Activated CD8-positive, alpha-beta T cell treated with anti-CD3 and anti-CD28 coated beads, Interleukin-2, amount 10 ng/mL, durations not matched to agents 7 days and 5 days (primary cell): ENCODE data around the gene KDM5A. TPM values are rescaled to one million over a fixed set of nuclear protein-coding genes. Genes with fewer than 3 reads are reported as not detected.

ENCODE experiments used
- ATAC-seq: fragments of 150-1000 bp; cut with Tn5 transposase; one replicate; pipeline ENCODE4 v1.10.0; 2021; ENCODE audit warnings: moderate library complexity
- CTCF ChIA-PET: fragments of 350-600 bp; sonication (Branson Sonifier 250); formaldehyde crosslinking; loops from one replicate; lab custom pipeline; 2021; ENCODE audit warnings: antibody characterized with exemption; lab: Charles Lee
- POLR2A ChIA-PET: fragments of 350-600 bp; sonication (Branson Sonifier 250); formaldehyde crosslinking; loops from one replicate; lab custom pipeline; 2021; ENCODE audit warnings: antibody characterized with exemption; lab: Charles Lee
- DNase-seq: peaks from one replicate; pipeline ENCODE4 v3.0.0-alpha.2; 2020
- H3K27ac Mint-ChIP-seq: one replicate; pipeline ENCODE4 v1.8.0; 2021; ENCODE audit warnings: mild to moderate bottlenecking, mixed read lengths
- H3K27me3 Mint-ChIP-seq: one replicate; pipeline ENCODE4 v1.8.0; 2021; ENCODE audit warnings: low read depth, mixed read lengths
- H3K36me3 Mint-ChIP-seq: one replicate; pipeline ENCODE4 v1.8.0; 2021; ENCODE audit warnings: low read depth, mixed read lengths
- H3K4me1 Mint-ChIP-seq: one replicate; pipeline ENCODE4 v1.8.0; 2021; ENCODE audit warnings: low read depth, mixed read lengths
- H3K4me3 Mint-ChIP-seq: one replicate; pipeline ENCODE4 v1.8.0; 2021; ENCODE audit warnings: mild to moderate bottlenecking, mixed read lengths
- H3K9me3 Mint-ChIP-seq: one replicate; pipeline ENCODE4 v1.8.0; 2022; ENCODE audit warnings: mixed read lengths; ENCODE audit not compliant: insufficient read depth
- total RNA-seq, 2 experiments: library from RNA; stranded (reverse); gene quantifications; one replicate each; pipeline ENCODE4 v1.2.3, GENCODE V29; 2021

Gene KDM5A
- total RNA-seq, 2 experiments from 2014 or later: 81.5 to 87.7 TPM

- ChIA-PET POLR2A (no interaction called here), CTCF (no interaction called here)
- Mint-ChIP-seq H3K4me1 (peaks cover 14% of the 10 kb centered on the region), H3K27ac (no peak overlapping the region), H3K4me3 (no peak overlapping the region), H3K9me3 (no peaks in the 10 kb centered on the region), H3K27me3 (peaks cover 4% of the 10 kb centered on the region), H3K36me3 (no peaks in the 10 kb centered on the region)
- ATAC-seq (no peak), DNase-seq (no peak)
These were observed 120.7 kb downstream of the KDM5A start for GRCh38 chr12:268483-268840.

GRCh38 chr12:267581-268482 is 121.3 kb downstream of the KDM5A start:
- CTCF ChIA-PET: no interaction called here
- Mint-ChIP-seq H3K27me3 (peaks cover 6% of the 10 kb centered on the region), H3K9me3 (no peaks in the 10 kb centered on the region), H3K27ac (no peak overlapping the region), H3K4me3 (no peak overlapping the region), H3K36me3 (no peaks in the 10 kb centered on the region), H3K4me1 (peaks cover 14% of the 10 kb centered on the region)
- DNase-seq (no peak), ATAC-seq (no peak)
- POLR2A ChIA-PET: no interaction called here

- ChIA-PET CTCF (no interaction called here), POLR2A (no interaction called here)
- Mint-ChIP-seq H3K4me3 (no peak overlapping the region), H3K36me3 (no peaks in the 10 kb centered on the region), H3K27ac (no peak overlapping the region), H3K4me1 (peaks cover 14% of the 10 kb centered on the region), H3K27me3 (peaks cover 8% of the 10 kb centered on the region), H3K9me3 (no peaks in the 10 kb centered on the region)
- ATAC-seq (no peak), DNase-seq (no peak)
These were observed 124.0 kb downstream of the KDM5A start for GRCh38 chr12:265096-265495.

GRCh38 chr12:264269-264668 is 124.9 kb downstream of the KDM5A start:
- ATAC-seq (no peak), DNase-seq (no peak)
- peaks cover 14% of the 10 kb centered on the region for H3K4me1 Mint-ChIP-seq
- H3K36me3 Mint-ChIP-seq: no peaks in the 10 kb centered on the region
- ChIA-PET CTCF (interaction anchor here (1.2 kb wide), 1 partner anchor 44 kb away, joined by 3 read pairs; no protein-coding TSS in a partner anchor), POLR2A (no interaction called here)
- H3K4me3 Mint-ChIP-seq: no peak overlapping the region
- peaks cover 10% of the 10 kb centered on the region for H3K27me3 Mint-ChIP-seq
- no peak overlapping the region for H3K27ac Mint-ChIP-seq
- H3K9me3 Mint-ChIP-seq: no peaks in the 10 kb centered on the region

GRCh38 chr12:263574-263973 is 125.5 kb downstream of the KDM5A start:
- Mint-ChIP-seq H3K4me1 (peaks cover 14% of the 10 kb centered on the region), H3K27me3 (peaks cover 10% of the 10 kb centered on the region), H3K36me3 (no peaks in the 10 kb centered on the region), H3K4me3 (no peak overlapping the region), H3K9me3 (no peaks in the 10 kb centered on the region), H3K27ac (no peak overlapping the region)
- ATAC-seq (no peak), DNase-seq (no peak)
- ChIA-PET CTCF (interaction anchor here (1.2 kb wide), 1 partner anchor 43 kb away, joined by 3 read pairs; no protein-coding TSS in a partner anchor), POLR2A (interaction anchor here (0.5 kb wide), 1 partner anchor 18 kb away, joined by 4 read pairs; no protein-coding TSS in a partner anchor)

- DNase-seq: no peak
- no peak within 1 kb of the TSS for H3K27ac Mint-ChIP-seq
- H3K36me3 Mint-ChIP-seq: no peaks in the 10 kb centered on the region
- peaks cover 14% of the 10 kb centered on the region for H3K4me1 Mint-ChIP-seq
- POLR2A ChIA-PET: interaction anchor here (0.5 kb wide), 1 partner anchor 19 kb away, joined by 4 read pairs; no protein-coding TSS in a partner anchor
- H3K9me3 Mint-ChIP-seq: no peaks in the 10 kb centered on the region
- ATAC-seq: no peak
- CTCF ChIA-PET: interaction anchor here (1.2 kb wide), 1 partner anchor 42 kb away, joined by 3 read pairs; no protein-coding TSS in a partner anchor
- H3K27me3 Mint-ChIP-seq: peaks cover 14% of the 10 kb centered on the region
- H3K4me3 Mint-ChIP-seq: no peak within 1 kb of the TSS
These were observed 126.3 kb downstream of the KDM5A start, which contains the start of gene SLC6A13 for GRCh38 chr12:262817-263216. SLC6A13 (minus strand) TSS chr12:262836; CDS start chr12:260052, 2,784 bp downstream.

GRCh38 chr12:262113-262512 is 127.0 kb downstream of the KDM5A start:
- no peak overlapping the region for H3K4me3 Mint-ChIP-seq
- no peaks in the 10 kb centered on the region for H3K36me3 Mint-ChIP-seq
- ATAC-seq (no peak), DNase-seq (no peak)
- POLR2A ChIA-PET: no interaction called here
- no peak overlapping the region for H3K27ac Mint-ChIP-seq
- CTCF ChIA-PET: interaction anchor here (1.5 kb wide), 1 partner anchor 42 kb away, joined by 3 read pairs; no protein-coding TSS in a partner anchor
- peaks cover 14% of the 10 kb centered on the region for H3K4me1 Mint-ChIP-seq
- H3K27me3 Mint-ChIP-seq: peaks cover 14% of the 10 kb centered on the region
- H3K9me3 Mint-ChIP-seq: no peaks in the 10 kb centered on the region

- Mint-ChIP-seq H3K9me3 (no peaks in the 10 kb centered on the region), H3K4me3 (no peak overlapping the region), H3K4me1 (no peaks in the 10 kb centered on the region), H3K27me3 (peaks cover 13% of the 10 kb centered on the region), H3K36me3 (no peaks in the 10 kb centered on the region), H3K27ac (no peak overlapping the region)
- ChIA-PET CTCF (no interaction called here), POLR2A (no interaction called here)
- DNase-seq (no peak), ATAC-seq (no peak)
These were observed 131.4 kb downstream of the KDM5A start for GRCh38 chr12:257521-258321.

- Mint-ChIP-seq H3K27ac (no peak overlapping the region), H3K36me3 (no peaks in the 10 kb centered on the region), H3K4me1 (no peaks in the 10 kb centered on the region), H3K27me3 (peaks cover 11% of the 10 kb centered on the region), H3K9me3 (no peaks in the 10 kb centered on the region), H3K4me3 (no peak overlapping the region)
- no peak for DNase-seq
- no peak for ATAC-seq
- POLR2A ChIA-PET: no interaction called here
- CTCF ChIA-PET: no interaction called here
These were observed 132.2 kb downstream of the KDM5A start for GRCh38 chr12:256958-257357.

GRCh38 chr12:256225-256624 is 132.9 kb downstream of the KDM5A start:
- H3K9me3 Mint-ChIP-seq: no peaks in the 10 kb centered on the region
- no peaks in the 10 kb centered on the region for H3K4me1 Mint-ChIP-seq
- DNase-seq (no peak), ATAC-seq (no peak)
- peaks cover 11% of the 10 kb centered on the region for H3K27me3 Mint-ChIP-seq
- POLR2A ChIA-PET: no interaction called here
- CTCF ChIA-PET: no interaction called here
- H3K4me3 Mint-ChIP-seq: no peak overlapping the region
- H3K36me3 Mint-ChIP-seq: no peaks in the 10 kb centered on the region
- H3K27ac Mint-ChIP-seq: no peak overlapping the region

- ATAC-seq: no peak
- CTCF ChIA-PET: no interaction called here
- POLR2A ChIA-PET: no interaction called here
- DNase-seq: no peak
- H3K9me3 Mint-ChIP-seq: no peaks in the 10 kb centered on the region
- peaks cover 10% of the 10 kb centered on the region for H3K27me3 Mint-ChIP-seq
- H3K4me3 Mint-ChIP-seq: no peak overlapping the region
- no peaks in the 10 kb centered on the region for H3K4me1 Mint-ChIP-seq
- H3K27ac Mint-ChIP-seq: no peak overlapping the region
- H3K36me3 Mint-ChIP-seq: no peaks in the 10 kb centered on the region
These were observed 134.2 kb downstream of the KDM5A start for GRCh38 chr12:254912-255311.

- Mint-ChIP-seq H3K27me3 (peaks cover 10% of the 10 kb centered on the region), H3K4me1 (no peaks in the 10 kb centered on the region), H3K27ac (no peak overlapping the region), H3K36me3 (no peaks in the 10 kb centered on the region), H3K4me3 (no peak overlapping the region), H3K9me3 (no peaks in the 10 kb centered on the region)
- DNase-seq (no peak), ATAC-seq (no peak)
- CTCF ChIA-PET: no interaction called here
- POLR2A ChIA-PET: no interaction called here
These were observed 135.1 kb downstream of the KDM5A start for GRCh38 chr12:254039-254438.
